GF-D8 (cell line): ENCODE measurements around the gene SMIM20.

Source experiments
- DNase-seq: peaks from one replicate; lab custom pipeline; 2025; lab: John Stamatoyannopoulos, UW

Gene SMIM20

GRCh38 chr4:25955705-25956104, 41.7 kb downstream of the SMIM20 start:
- DNase-seq = no peak

GRCh38 chr4:25956260-25956659, 42.2 kb downstream of the SMIM20 start:
- DNase-seq = no peak

GRCh38 chr4:25958110-25958509, 44.1 kb downstream of the SMIM20 start:
- no peak for DNase-seq

DNA sequence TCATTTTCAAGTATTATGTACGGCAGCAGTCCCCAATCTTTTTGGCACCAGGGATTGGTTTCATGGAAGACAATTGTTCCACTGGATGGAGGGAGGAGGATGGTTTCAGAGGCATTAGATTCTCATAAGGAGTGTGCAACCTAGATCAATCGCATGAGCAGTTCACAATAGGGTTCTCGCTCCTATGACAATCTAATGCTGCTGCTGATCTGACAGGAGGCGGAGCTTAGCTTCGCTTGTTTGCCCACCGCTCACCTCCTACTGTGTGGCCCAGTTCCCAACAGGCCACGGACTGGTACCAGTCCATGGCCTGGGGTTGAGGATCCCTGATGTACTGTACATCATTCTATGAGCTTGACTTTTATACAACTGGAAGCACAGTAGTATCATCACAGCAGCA, 48.4 kb downstream of the SMIM20 start:
- DNase-seq = no peak

DNA sequence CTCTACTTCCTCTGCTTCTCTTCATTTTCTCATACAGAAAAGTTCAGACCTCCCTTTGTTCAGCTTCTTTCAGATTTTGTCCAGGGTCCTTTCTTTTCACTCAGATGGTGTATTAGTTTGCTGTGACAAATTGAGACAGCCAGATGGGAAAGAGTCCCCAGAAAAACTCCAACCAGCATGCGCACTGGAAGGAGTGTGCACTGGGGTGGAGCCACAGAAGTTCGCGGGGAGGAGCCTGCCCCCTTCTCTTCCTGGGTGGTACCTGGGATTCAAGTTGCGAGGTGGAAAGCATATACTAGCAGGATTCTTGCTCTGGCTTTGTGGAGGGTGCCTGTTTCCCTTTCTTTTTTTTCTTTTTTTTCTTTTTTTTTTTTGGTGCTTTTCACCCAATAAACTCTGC, 51.6 kb downstream of the SMIM20 start:
- DNase-seq = no peak

GRCh38 chr4:25966171-25966570, 52.2 kb downstream of the SMIM20 start:
- DNase-seq = no peak

GRCh38 chr4:25969374-25970155, 55.5 kb downstream of the SMIM20 start:
- no peak for DNase-seq

DNA sequence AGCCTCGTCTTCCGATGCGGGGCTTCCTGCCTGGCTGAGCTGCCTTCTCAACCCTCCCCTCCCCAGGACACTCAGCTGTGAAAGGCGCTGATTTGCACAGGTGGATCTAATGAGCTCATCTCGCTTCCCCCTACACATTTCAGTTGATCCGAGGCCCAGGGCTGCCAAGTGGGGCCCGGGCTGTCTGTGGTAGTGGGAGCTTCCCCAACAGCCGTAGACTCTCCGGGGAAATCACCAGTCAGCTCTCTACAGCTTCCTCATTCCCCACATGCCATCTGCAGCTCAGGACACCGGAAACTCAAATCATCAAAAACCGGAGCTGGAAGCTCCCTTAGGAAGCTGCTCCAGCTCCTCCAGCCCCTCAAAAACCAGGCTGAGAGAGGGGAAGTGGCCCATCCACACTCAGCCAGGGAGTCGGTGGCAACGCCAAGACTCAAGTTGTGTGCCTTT, 56.2 kb downstream of the SMIM20 start:
- no peak for DNase-seq

GRCh38 chr4:25970691-25971432, 56.8 kb downstream of the SMIM20 start:
- DNase-seq = no peak

GRCh38 chr4:25972366-25972765, 58.3 kb downstream of the SMIM20 start:
- DNase-seq = no peak

DNA sequence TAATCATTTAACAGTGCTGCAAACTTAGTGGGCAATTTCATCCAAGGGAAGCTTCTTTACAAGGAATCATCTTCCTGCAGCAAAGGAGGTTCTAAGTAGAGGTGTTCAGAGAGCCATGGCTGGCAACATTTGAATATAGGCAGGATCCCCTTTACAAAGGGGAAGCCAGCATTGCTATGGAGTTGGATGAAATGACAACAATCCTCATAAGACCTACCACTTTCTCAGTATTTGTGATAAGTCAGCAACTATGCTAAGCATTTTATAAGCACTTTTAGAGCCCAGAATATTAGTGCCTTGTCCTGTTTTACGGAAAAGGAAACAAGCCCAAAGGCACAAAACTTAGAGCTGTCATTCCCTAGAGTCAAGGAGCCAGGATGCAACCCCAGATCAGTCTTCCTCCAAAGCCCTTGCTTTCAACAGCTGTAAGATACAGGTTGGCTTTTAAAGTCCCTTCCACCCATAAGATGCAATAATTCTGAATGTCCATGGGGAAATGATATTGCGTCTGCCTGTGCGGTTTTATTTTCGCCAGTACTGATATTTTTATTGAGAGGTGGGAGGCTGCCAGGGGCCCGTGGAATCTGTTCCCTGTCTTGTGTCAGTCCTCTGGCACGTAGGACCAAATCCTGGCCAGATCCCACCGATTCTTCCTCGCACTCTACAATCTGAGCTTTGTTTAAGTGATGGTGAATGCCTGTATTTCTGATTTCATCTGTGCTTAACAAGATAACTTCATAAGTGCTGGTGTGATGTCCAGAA, 59.1 kb downstream of the SMIM20 start:
- no peak for DNase-seq

- no peak for DNase-seq
Observed at GRCh38 chr4:25976780-25977179, 62.8 kb downstream of the SMIM20 start.

- no peak for DNase-seq
Observed at GRCh38 chr4:25977397-25978170, 63.6 kb downstream of the SMIM20 start.

DNA sequence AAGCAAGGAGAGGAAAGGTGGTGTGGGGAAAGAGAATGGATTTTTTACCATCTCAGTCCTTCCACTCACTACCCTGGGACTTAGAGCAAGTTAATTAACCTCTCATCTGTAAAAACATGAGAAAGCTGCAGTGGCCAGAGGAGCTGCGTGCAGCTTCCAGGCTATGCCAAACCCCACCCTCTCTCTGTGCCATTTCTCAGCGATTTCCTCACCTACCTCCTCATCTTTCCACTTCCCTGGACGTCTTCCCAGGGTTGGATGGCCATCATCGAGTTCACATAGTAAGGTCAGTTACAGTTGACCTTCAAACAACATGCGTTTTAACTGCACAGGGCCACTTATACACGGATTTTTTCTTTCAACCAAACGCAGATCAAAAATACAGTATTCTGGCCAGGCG, 64.3 kb downstream of the SMIM20 start:
- no peak for DNase-seq
